Stimulated activated CD4-positive, alpha-beta T cell treated with anti-CD3 and anti-CD28 coated beads, TNF-alpha, amount 100 ng/mL, for 4 hours (primary cell): ENCODE data around the gene HOXA5.
A peak's percentile ranks its signal among the peaks of the same experiment; 100 is the strongest.

ENCODE experiments used
- DNase-seq, 3 experiments: peaks; one replicate each; pipeline ENCODE4 v3.0.0-alpha.2; 2020; ENCODE audit warnings: low read depth in 3 of 3

HOXA5 gene

GRCh38 chr7:27160145-27160545, 16.7 kb upstream of the HOXA5 start:
- DNase-seq: no peak

- no peak for DNase-seq
Measured at GRCh38 chr7:27159266-27160144, 16.0 kb upstream of the HOXA5 start.

GRCh38 chr7:27158436-27159265, 15.2 kb upstream of the HOXA5 start:
- DNase-seq: no peak

GRCh38 chr7:27157702-27158431, 14.4 kb upstream of the HOXA5 start:
- DNase-seq: no peak

- DNase-seq: no peak
Measured at GRCh38 chr7:27156916-27157701, 13.6 kb upstream of the HOXA5 start.

- DNase-seq: no peak
Measured at GRCh38 chr7:27156508-27156898, 13.0 kb upstream of the HOXA5 start, which contains the start of gene HOXA7. Gene HOXA7 (minus strand): TSS chr7:27156675. CDS start chr7:27156545, 130 bp downstream.

- no peak for DNase-seq
Measured at GRCh38 chr7:27155816-27156507, 12.5 kb upstream of the HOXA5 start.

GRCh38 chr7:27154901-27155815, 11.7 kb upstream of the HOXA5 start:
- peak in 2 of 3 experiments; percentile 40 to 42 for DNase-seq

GRCh38 chr7:27154369-27154768, 10.9 kb upstream of the HOXA5 start:
- DNase-seq: no peak

GRCh38 chr7:27153526-27153925, 10.0 kb upstream of the HOXA5 start:
- DNase-seq: no peak

- no peak for DNase-seq
Measured at GRCh38 chr7:27152816-27153442, 9.4 kb upstream of the HOXA5 start.

- DNase-seq: no peak
Measured at GRCh38 chr7:27151931-27152815, 8.7 kb upstream of the HOXA5 start, which contains the start of gene HOXA3. Gene HOXA3 (minus strand): TSS chr7:27152583. CDS start chr7:27110640, 41,943 bp downstream.

GRCh38 chr7:27151341-27151930, 8.0 kb upstream of the HOXA5 start:
- no peak for DNase-seq

GRCh38 chr7:27150568-27151340, 7.3 kb upstream of the HOXA5 start:
- DNase-seq: peak in 2 of 3 experiments; percentile 31 to 39

- no peak for DNase-seq
Measured at GRCh38 chr7:27149842-27150567, 6.5 kb upstream of the HOXA5 start.
